HUES6 (cell line): ENCODE measurements around the gene GLRA1.
A peak's percentile ranks its signal among the peaks of the same experiment; 100 is the strongest.

ENCODE experiments used
- H3K27ac ChIP-seq: 2 replicates; pipeline ENCODE4 v1.7.0; 2013; ENCODE audit warnings: low read depth, mild to moderate bottlenecking, low read length, inconsistent platforms
- H3K27me3 ChIP-seq: 2 replicates; pipeline ENCODE4 v1.6.1; 2013; ENCODE audit warnings: low read length; ENCODE audit not compliant: control insufficient read depth, insufficient read depth
- H3K36me3 ChIP-seq: 2 replicates; pipeline ENCODE4 v1.6.1; 2013; ENCODE audit warnings: low read length; ENCODE audit not compliant: control insufficient read depth, insufficient read depth
- H3K4me1 ChIP-seq: 2 replicates; pipeline ENCODE4 v1.6.1; 2013; ENCODE audit warnings: low read length; ENCODE audit not compliant: control insufficient read depth, insufficient read depth
- H3K4me3 ChIP-seq: 2 replicates; pipeline ENCODE4 v1.5.1; 2013; ENCODE audit warnings: low read depth, low read length
- H3K9ac ChIP-seq: one replicate; pipeline ENCODE4 v1.6.1; 2013; ENCODE audit warnings: mild to moderate bottlenecking, low read length
- H3K9me3 ChIP-seq: 2 replicates; pipeline ENCODE4 v1.6.1; 2013; ENCODE audit warnings: low read depth, low read length; ENCODE audit not compliant: control insufficient read depth, insufficient read depth

The GLRA1 gene

DNA sequence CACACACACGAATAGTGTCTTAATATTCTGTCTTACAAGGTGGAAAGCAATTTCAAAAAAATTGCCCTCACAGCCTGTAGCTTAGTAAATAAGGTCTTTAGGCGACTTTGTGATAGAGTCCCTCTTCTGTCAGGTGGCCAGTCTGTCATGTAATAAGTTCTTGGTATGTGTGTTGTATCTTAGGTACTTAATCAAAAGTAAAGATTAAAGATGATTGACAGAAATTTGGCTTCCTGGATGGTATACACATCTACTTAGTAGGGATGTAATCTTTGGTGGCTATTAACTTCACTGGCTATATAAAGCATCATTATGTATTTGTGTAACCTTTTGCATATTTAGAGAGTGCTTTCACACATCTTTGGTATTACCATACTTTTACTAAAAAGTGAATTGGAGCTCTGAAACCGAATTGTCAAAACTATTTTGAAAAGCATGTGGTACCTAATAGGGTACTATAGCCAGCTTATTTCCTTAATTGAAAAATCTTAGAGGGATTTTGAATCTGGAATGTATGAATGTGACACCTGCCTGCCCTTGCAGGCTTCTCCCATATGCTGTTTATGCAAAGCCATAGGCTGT lies 149.5 kb downstream of the GLRA1 start:
- Histone ChIP-seq H3K9ac (no peak overlapping the region), H3K36me3 (peaks cover 24% of the 10 kb centered on the region), H3K4me3 (peak overlapping the region; percentile 88), H3K27me3 (no peaks in the 10 kb centered on the region), H3K9me3 (no peaks in the 10 kb centered on the region), H3K4me1 (peaks cover 25% of the 10 kb centered on the region), H3K27ac (no peak overlapping the region)

DNA sequence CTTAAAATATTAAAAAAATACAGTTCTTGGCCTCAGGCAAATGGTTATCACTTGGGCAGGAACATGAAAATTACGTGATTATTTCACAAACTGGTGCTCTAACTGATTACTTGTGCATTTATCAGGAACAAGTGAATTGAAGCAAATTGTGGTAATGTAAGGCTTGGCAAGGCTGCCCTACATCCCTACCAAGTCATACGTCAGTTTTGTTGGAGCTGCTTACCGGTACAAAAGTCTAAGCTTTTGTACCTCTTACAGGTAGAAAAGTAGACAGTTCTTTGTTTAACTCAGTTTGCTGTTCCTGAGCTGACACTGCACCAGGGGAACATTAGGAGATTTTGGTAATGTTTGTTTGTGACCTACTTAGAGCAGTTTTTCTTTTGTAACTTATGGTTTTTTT lies 150.7 kb downstream of the GLRA1 start:
- Histone ChIP-seq H3K27ac (no peak overlapping the region), H3K9me3 (no peaks in the 10 kb centered on the region), H3K4me1 (peaks cover 13% of the 10 kb centered on the region), H3K36me3 (peaks cover 20% of the 10 kb centered on the region), H3K27me3 (no peaks in the 10 kb centered on the region), H3K4me3 (peak overlapping the region; percentile 88), H3K9ac (peak overlapping the region; percentile 52)

DNA sequence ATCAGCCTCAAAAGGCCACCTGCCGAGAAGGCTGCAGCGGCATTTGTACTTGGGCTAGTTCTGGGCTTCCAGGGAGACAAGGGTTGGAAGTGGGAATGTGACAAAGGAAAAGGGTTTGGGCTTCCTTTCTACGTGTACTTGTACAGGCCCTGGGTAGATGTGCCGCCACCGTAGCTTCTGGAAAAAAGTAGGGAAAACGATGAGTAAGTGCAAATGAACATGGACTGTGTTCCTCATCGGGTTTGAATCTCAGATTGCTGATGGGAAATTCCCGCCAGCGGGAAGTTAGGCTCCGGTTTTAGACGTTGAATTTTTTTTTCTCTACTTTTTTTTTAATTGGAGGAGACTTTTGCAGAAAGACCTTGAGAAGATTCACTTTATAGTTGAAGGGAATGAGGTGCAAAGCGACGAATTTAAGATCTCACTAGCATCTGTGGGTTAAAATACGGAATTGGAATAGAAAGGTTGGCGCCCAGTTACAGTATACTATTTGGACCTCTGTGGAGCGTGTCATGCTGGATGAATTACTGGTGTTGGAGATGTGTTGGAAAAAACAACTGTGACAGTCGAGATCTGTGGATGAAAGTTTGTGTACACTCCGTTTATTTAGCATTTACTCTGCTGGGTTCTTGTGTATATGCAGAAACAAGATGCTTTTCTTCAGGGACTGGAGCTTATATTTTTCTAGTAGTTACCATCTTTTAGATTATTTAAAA lies 151.6 kb downstream of the GLRA1 start:
- Histone ChIP-seq H3K36me3 (peaks cover 18% of the 10 kb centered on the region), H3K9me3 (no peaks in the 10 kb centered on the region), H3K27me3 (no peaks in the 10 kb centered on the region), H3K4me3 (peak overlapping the region; percentile 88), H3K4me1 (peaks cover 11% of the 10 kb centered on the region), H3K27ac (peak overlapping the region; percentile 92; the same call in 1 of the 2 replicates), H3K9ac (peak overlapping the region; percentile 97)
